ENCODE results near the gene ARID4A.

ARID4A gene

DNA sequence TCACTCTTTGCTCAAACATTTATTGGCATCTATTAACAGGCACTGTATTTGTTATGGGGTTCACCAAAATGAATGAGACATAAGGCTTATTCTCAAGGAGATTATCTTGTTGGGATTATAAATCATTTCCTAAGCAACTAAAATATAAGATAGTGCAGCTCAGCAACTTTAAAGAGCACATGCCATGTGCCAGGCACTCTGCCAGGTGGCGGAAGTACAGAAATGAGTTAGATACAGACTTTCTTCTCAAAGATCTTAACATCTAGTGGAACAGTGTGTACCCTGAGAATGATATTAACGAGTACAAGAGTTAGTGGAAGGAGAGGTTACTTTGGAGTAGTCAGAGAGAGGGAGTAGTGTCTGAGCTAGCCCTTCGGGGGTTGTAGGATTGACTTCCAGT, 68.9 kb downstream of the ARID4A start:
- DNase-seq (ENCODE audit: extremely low read depth, low read depth), result no peak
- TF ChIP-seq, protein P1, sequence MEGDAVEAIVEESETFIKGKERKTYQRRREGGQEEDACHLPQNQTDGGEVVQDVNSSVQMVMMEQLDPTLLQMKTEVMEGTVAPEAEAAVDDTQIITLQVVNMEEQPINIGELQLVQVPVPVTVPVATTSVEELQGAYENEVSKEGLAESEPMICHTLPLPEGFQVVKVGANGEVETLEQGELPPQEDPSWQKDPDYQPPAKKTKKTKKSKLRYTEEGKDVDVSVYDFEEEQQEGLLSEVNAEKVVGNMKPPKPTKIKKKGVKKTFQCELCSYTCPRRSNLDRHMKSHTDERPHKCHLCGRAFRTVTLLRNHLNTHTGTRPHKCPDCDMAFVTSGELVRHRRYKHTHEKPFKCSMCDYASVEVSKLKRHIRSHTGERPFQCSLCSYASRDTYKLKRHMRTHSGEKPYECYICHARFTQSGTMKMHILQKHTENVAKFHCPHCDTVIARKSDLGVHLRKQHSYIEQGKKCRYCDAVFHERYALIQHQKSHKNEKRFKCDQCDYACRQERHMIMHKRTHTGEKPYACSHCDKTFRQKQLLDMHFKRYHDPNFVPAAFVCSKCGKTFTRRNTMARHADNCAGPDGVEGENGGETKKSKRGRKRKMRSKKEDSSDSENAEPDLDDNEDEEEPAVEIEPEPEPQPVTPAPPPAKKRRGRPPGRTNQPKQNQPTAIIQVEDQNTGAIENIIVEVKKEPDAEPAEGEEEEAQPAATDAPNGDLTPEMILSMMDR (IDR thresholded peaks at IDR 0.05; ENCODE audit: low read depth, low read length), result no peak

DNA sequence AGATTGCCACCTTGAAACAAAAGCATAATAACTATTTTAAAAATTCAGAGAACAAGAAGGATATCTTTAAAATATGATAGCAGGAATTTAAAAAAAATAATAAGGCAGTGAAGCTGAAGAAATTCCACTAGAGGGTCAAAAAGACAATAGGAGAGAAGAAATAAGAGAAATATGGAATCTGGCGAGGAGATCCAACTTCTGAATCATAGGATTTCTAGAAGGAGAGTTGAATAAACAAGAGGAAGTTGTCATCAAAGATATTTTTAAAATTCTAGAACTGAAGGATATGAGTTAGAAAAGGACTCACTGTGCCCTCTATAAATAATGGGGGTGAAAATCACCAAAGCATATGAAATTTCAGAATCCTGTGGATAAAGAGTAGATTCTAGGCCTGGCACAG, 70.6 kb downstream of the ARID4A start:
- TF ChIP-seq, protein P1 (IDR thresholded peaks at IDR 0.05; ENCODE audit: low read depth, low read length), result no peak
- no peak for DNase-seq (ENCODE audit: extremely low read depth, low read depth)

DNA sequence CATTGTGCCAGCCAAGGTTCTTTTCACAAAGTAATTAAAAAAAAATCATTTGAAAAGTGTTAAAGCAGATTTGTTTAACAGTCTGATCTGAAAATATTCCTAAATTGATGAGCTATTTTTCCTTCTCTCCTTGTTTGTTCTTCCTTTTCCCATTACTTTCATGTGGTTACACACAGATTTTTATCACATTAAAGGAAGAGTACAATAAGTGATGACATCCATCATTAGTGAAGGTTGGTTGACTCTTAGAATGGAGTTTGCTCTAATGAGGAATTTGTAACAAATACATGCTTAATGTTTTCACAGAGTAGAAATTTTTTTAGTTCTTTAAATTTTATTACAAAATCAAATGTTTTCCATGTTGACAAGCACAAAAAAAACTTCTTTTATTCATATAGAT, 78.4 kb downstream of the ARID4A start:
- TF ChIP-seq, protein P1 (IDR thresholded peaks at IDR 0.05; ENCODE audit: low read depth, low read length), result no peak
- DNase-seq (ENCODE audit: extremely low read depth, low read depth), result no peak

DNA sequence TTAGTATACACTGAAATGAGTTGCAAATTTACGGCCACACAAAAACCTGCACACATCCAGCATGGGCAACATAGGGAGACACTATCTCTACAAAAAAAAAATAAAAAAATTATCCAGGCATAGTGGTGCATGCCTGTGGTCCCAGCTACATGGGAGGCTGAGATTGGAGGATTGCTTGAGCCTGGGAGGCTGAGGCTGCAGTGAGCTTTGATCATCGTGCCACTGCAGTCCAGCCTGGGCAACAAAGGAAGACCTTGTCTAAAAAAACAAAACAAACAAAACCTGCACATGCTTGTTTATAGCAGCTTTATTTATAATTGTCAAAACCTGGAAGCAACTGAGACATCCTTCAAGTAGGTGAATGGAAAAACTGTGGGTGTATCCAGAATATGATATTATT, 92.5 kb downstream of the ARID4A start:
- no peak for DNase-seq (ENCODE audit: extremely low read depth, low read depth)
- TF ChIP-seq, protein P1 (IDR thresholded peaks at IDR 0.05; ENCODE audit: low read depth, low read length), result no peak

DNA sequence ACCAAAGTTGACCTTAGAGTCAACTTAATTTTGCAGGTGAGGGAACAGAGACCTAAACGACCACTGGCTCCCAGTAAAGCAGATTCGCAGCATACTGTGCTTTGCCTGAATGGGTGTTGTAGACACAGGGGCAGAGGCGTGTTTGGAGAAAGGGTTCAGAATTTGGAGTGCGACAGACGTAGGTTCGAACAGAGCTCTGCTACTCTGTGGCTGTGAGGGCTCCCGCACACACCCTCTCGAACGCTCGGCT, 97.1 kb downstream of the ARID4A start:
- DNase-seq (ENCODE audit: extremely low read depth, low read depth), result no peak
- TF ChIP-seq, protein P1 (IDR thresholded peaks at IDR 0.05; ENCODE audit: low read depth, low read length), result no peak

DNA sequence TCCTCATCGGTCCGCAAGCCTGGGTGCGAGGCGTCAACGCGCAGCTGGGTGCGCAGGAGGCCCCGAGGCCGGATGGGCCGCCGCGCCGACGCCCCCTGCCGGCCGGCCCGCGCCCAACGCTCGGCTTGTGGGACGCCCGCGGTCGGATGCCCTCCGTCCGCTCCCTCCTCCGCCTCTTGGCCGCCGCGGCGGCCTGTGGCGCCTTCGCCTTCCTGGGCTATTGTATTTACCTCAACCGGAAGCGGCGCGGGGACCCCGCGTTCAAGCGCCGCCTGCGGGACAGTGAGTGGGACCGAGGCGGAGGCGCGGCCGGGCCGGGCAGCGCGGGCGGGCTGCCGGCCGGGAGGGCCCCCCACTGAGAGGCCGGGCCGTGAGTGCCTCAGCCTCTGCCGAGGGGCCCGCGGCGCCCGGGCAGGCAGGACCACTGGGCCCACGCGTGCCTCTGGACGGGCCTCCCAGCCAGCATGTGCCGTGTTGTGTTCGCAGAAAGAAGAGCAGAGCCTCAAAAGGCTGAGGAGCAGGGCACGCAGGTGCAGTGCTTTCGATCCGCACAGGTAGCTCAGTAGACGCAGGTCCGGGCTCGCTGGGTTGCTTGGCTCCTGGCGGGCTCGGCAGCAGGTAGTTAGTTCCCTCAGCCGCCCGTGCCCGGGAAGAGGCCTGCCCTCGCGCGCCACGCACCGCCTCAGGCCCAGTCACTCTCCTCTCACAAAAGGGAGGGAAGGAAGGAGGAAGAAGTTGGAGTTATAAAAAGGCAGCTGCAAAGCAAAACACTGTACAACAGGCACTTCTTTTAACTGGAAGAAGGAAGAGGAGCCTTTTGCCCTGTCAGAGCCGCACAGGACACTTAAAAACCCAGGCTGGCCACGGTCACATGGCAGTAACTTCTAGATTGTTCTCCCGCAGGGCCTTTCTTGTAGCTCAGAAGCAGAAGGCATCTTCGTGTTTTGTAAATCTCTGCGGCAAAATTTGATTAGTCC, 97.7 kb downstream of the ARID4A start, which contains the start of gene TOMM20L:
TOMM20L (plus strand) TSS at position 119 of the 977 bp plus-strand sequence; CDS start at position 147, 28 bp downstream.
- TF ChIP-seq, protein P1 (IDR thresholded peaks at IDR 0.05; ENCODE audit: low read depth, low read length), result peak; percentile 33
- DNase-seq (ENCODE audit: extremely low read depth, low read depth), result peak; percentile 10

DNA sequence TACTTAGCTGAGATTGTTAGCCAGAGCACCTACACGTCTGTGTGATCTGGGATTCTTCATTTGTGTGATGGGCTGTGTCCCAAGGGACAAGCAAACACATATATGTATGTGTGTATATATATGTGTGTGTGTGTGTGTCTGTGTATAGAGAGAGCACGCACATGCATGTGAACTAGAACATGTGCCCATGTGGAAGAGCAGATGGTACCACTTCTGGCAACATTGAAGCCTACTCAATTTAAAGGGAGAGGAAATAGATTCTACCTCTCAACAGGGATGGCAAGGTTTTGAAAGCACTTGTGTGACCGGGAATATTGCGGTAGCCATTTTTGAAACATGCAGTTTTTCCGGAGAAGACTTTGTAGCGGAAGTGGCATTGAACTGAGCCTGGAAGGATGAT, 98.8 kb downstream of the ARID4A start:
- TF ChIP-seq, protein P1 (IDR thresholded peaks at IDR 0.05; ENCODE audit: low read depth, low read length), result no peak

More for the DNA sequence above, 98.8 kb downstream of the ARID4A start:
- DNase-seq (ENCODE audit: extremely low read depth, low read depth), result no peak
